IMR-90 (cell line): ENCODE data around the gene NSUN4. TPM values are rescaled to one million over a fixed set of nuclear protein-coding genes. Genes with fewer than 3 reads are reported as not detected.

Source experiments
- ATAC-seq: fragments of 200-7000 bp; cut with Tn5 transposase; 2 replicates; pipeline ENCODE4 v1.9.1; 2020; ENCODE audit warnings: low read depth, mild to moderate bottlenecking, moderate library complexity
- BruUV-seq: library from RNA; stranded (reverse); fragments of 400-500 nt; replicated peaks from 2 replicates; lab custom pipeline; 2021; lab: Mats Ljungman, UMichigan
- CTCF ChIA-PET: fragments of 300-600 bp; formaldehyde crosslinking; extraction: SDS; loops from one replicate; lab custom pipeline; 2021; ENCODE audit warnings: antibody characterized with exemption; lab: Yijun Ruan, JAX
- POLR2A ChIA-PET: fragments of 300-600 bp; sonication (Branson Sonifier 250); formaldehyde crosslinking; loops from one replicate; lab custom pipeline; 2022; ENCODE audit warnings: antibody characterized with exemption; ENCODE audit not compliant: unreplicated experiment; lab: Charles Lee
- DNase-seq: peaks from one replicate; pipeline ENCODE4 v3.0.0; 2013
- H2AFZ ChIP-seq: replicated peaks from 2 replicates; pipeline ENCODE3; 2013; ENCODE audit warnings: low read length, mild to moderate bottlenecking; ENCODE audit not compliant: poor library complexity
- H2AK5ac ChIP-seq: 2 replicates; pipeline ENCODE4 v1.6.1; 2013; ENCODE audit warnings: low read depth, low read length, inconsistent platforms
- H2AK9ac ChIP-seq: replicated peaks from 2 replicates; pipeline ENCODE3; 2013; ENCODE audit warnings: mild to moderate bottlenecking, low read depth, low read length, moderate library complexity; ENCODE audit not compliant: poor library complexity
- H2BK120ac ChIP-seq: 2 replicates; pipeline ENCODE4 v1.6.1; 2013; ENCODE audit warnings: low read depth, low read length, inconsistent platforms
- H2BK15ac ChIP-seq: 3 replicates; pipeline ENCODE4 v1.6.1; 2013; ENCODE audit warnings: low read depth, low read length, inconsistent platforms
- H2BK20ac ChIP-seq: 2 replicates; pipeline ENCODE4 v1.6.1; 2013; ENCODE audit warnings: low read depth, mild to moderate bottlenecking, inconsistent platforms, low read length, moderate library complexity
- H2BK5ac ChIP-seq: 2 replicates; pipeline ENCODE4 v1.6.1; 2013; ENCODE audit warnings: mild to moderate bottlenecking, low read depth, low read length, inconsistent platforms; ENCODE audit not compliant: poor library complexity, severe bottlenecking
- H3K14ac ChIP-seq: replicated peaks from 2 replicates; pipeline ENCODE4 v1.6.1; 2013; ENCODE audit warnings: low read depth, low read length, inconsistent platforms
- H3K18ac ChIP-seq: 2 replicates; pipeline ENCODE4 v1.6.1; 2013; ENCODE audit warnings: low read depth, low read length, control low read depth
- H3K23ac ChIP-seq: 2 replicates; pipeline ENCODE4 v1.6.1; 2013; ENCODE audit warnings: low read depth, low read length, inconsistent platforms
- H3K27ac ChIP-seq: 2 replicates; pipeline ENCODE4 v1.5.1; 2013; ENCODE audit warnings: mild to moderate bottlenecking, control low read depth, low read length; ENCODE audit not compliant: insufficient read depth
- H3K27me3 ChIP-seq: 2 replicates; pipeline ENCODE4 v1.6.1; 2013; ENCODE audit warnings: low read length; ENCODE audit not compliant: control insufficient read depth, insufficient read depth
- H3K36me3 ChIP-seq: 2 replicates; pipeline ENCODE4 v1.6.1; 2013; ENCODE audit warnings: low read length, mixed read lengths; ENCODE audit not compliant: control insufficient read depth, insufficient read depth
- H3K4ac ChIP-seq: 2 replicates; pipeline ENCODE4 v1.6.1; 2013; ENCODE audit warnings: low read depth, low read length, inconsistent platforms
- H3K4me1 ChIP-seq: 2 replicates; pipeline ENCODE4 v1.6.1; 2013; ENCODE audit warnings: low read length, mixed read lengths; ENCODE audit not compliant: control insufficient read depth, insufficient read depth
- H3K4me2 ChIP-seq: 2 replicates; pipeline ENCODE4 v1.6.1; 2013; ENCODE audit warnings: low read depth, mild to moderate bottlenecking, control low read depth, low read length, moderate library complexity
- H3K4me3 ChIP-seq: 2 replicates; pipeline ENCODE4 v1.5.1; 2013; ENCODE audit warnings: low read depth, mild to moderate bottlenecking, control low read depth, low read length, moderate library complexity; ENCODE audit not compliant: insufficient read depth
- H3K56ac ChIP-seq: 2 replicates; pipeline ENCODE4 v1.6.1; 2013; ENCODE audit warnings: low read length, inconsistent platforms; ENCODE audit not compliant: insufficient read depth; ENCODE audit errors: extremely low read depth
- H3K79me1 ChIP-seq, 2 experiments: 2 replicates each; pipeline ENCODE4 v1.6.1; 2013; ENCODE audit warnings: low read length in 2 of 2, inconsistent platforms in 1 of 2, low read depth in 1 of 2
- H3K9ac ChIP-seq: 2 replicates; pipeline ENCODE4 v1.6.1; 2013; ENCODE audit warnings: low read depth, low read length, control low read depth
- H3K9me1 ChIP-seq: 2 replicates; pipeline ENCODE4 v1.6.1; 2013; ENCODE audit warnings: low read length, inconsistent platforms; ENCODE audit not compliant: insufficient read depth
- H3K9me3 ChIP-seq: 2 replicates; pipeline ENCODE4 v1.6.1; 2013; ENCODE audit warnings: low read length; ENCODE audit not compliant: control insufficient read depth, insufficient read depth
- H4K20me1 ChIP-seq: 2 replicates; pipeline ENCODE4 v1.6.1; 2013; ENCODE audit warnings: low read length, inconsistent platforms; ENCODE audit not compliant: insufficient read depth
- H4K5ac ChIP-seq: 2 replicates; pipeline ENCODE4 v1.6.1; 2013; ENCODE audit warnings: mild to moderate bottlenecking, low read depth, low read length, control low read depth
- H4K8ac ChIP-seq, 2 experiments: 2 replicates each; pipeline ENCODE4 v1.6.1; 2013; ENCODE audit warnings: low read depth in 2 of 2, low read length in 2 of 2, control low read depth in 1 of 2, inconsistent platforms in 1 of 2
- H4K91ac ChIP-seq: 2 replicates; pipeline ENCODE4 v1.6.1; 2013; ENCODE audit warnings: low read depth, low read length, inconsistent platforms; ENCODE audit not compliant: insufficient read depth
- BHLHE40 ChIP-seq: fragments of 150-350 bp; IDR thresholded peaks from 2 replicates; pipeline ENCODE4 v1.6.1; 2016; ENCODE audit warnings: mild to moderate bottlenecking, low read depth, low read length
- CEBPB ChIP-seq: IDR thresholded peaks from 2 replicates; pipeline ENCODE4 v1.6.1; 2012; ENCODE audit warnings: low read depth, low read length, improper control_type of control experiment
- CHD1 ChIP-seq: IDR thresholded peaks from 2 replicates; pipeline ENCODE4 v1.6.1; 2012; ENCODE audit warnings: low read depth, low read length, improper control_type of control experiment
- FOS ChIP-seq: fragments of 150-350 bp; IDR thresholded peaks from 2 replicates; pipeline ENCODE4 v1.6.1; 2016; ENCODE audit warnings: low read depth, low read length
- MAZ ChIP-seq: IDR thresholded peaks from 2 replicates; pipeline ENCODE4 v1.6.1; 2012; ENCODE audit warnings: low read depth, mild to moderate bottlenecking, low read length, improper control_type of control experiment, moderate library complexity, borderline replicate concordance
- MXI1 ChIP-seq: IDR thresholded peaks from 2 replicates; pipeline ENCODE4 v1.6.1; 2012; ENCODE audit warnings: low read depth, mild to moderate bottlenecking, low read length, moderate library complexity, borderline replicate concordance
- NFE2L2 ChIP-seq: fragments of 150-350 bp; IDR thresholded peaks from 2 replicates; pipeline ENCODE4 v1.6.1; 2016; ENCODE audit warnings: low read depth, mild to moderate bottlenecking, low read length
- POLR2A ChIP-seq: IDR thresholded peaks from 2 replicates; pipeline ENCODE4 v1.6.1; 2012; ENCODE audit warnings: mild to moderate bottlenecking, low read depth, low read length
- RAD21 ChIP-seq: IDR thresholded peaks from 2 replicates; pipeline ENCODE4 v1.6.1; 2012; ENCODE audit warnings: low read length, improper control_type of control experiment
- RCOR1 ChIP-seq: IDR thresholded peaks from 2 replicates; pipeline ENCODE4 v1.6.1; 2012; ENCODE audit warnings: mild to moderate bottlenecking, low read length, improper control_type of control experiment; ENCODE audit not compliant: insufficient replicate concordance
- RFX5 ChIP-seq: IDR thresholded peaks from 2 replicates; pipeline ENCODE4 v1.8.0; 2012; ENCODE audit warnings: low read depth, mild to moderate bottlenecking, low read length, moderate library complexity
- SMC3 ChIP-seq: fragments of 150-350 bp; IDR thresholded peaks from 2 replicates; pipeline ENCODE4 v1.6.1; 2016; ENCODE audit warnings: low read depth, mild to moderate bottlenecking, antibody characterized with exemption, low read length, moderate library complexity
- WGBS, 2 experiments: methylation state at CpG; one replicate each; pipeline versions ENCODE4 v1.1.5 to v1.1.7; 2013; ENCODE audit warnings: missing lambda C conversion rate in 2 of 2; ENCODE audit not compliant: insufficient read length in 1 of 2; ENCODE audit errors: extremely low coverage in 2 of 2; 5-methylcytosine and 5-hydroxymethylcytosine counted together
- dilution Hi-C: fragments of 300-500 bp; cut with HindIII; formaldehyde crosslinking; loops from one replicate; pipeline ENCODE4 v1.14.3; 2018; ENCODE audit warnings: low sequenced_read_pairs; ENCODE audit not compliant: unreplicated experiment
- in situ Hi-C: fragments of 300-500 bp; cut with MboI; formaldehyde crosslinking; loops from 3 replicates; pipeline ENCODE4 v1.14.3; 2019; ENCODE audit warnings: low sequenced_read_pairs, inconsistent platforms, mixed read lengths
- intact Hi-C: fragments of 100-400 bp; cut with micrococcal nuclease; formaldehyde crosslinking; loops from 2 replicates; pipeline ENCODE4 v1.10.0; 2022
- polyA plus RNA-seq, 3 experiments: library from polyadenylated mRNA; depleted of rRNA; stranded (reverse); fragments of >200 nt; gene quantifications; 2 replicates each; pipeline ENCODE4 v1.2.3, GENCODE V29; 2012; ENCODE audit warnings: low replicate concordance in 1 of 3
- total RNA-seq: library from RNA; depleted of rRNA; stranded (reverse); fragments of >200 nt; gene quantifications from 2 replicates; pipeline ENCODE4 v1.2.3, GENCODE V29; 2012
- TF ChIP-seq, protein P1 (sequence below): fragments of 150-350 bp; IDR thresholded peaks from 2 replicates; pipeline ENCODE4 v1.6.1; 2017; ENCODE audit warnings: mild to moderate bottlenecking, antibody characterized with exemption, low read length, low read depth
- TF ChIP-seq, protein P2 (sequence below): conservative IDR thresholded peaks from 2 replicates; pipeline ENCODE4 v1.5.1; 2012; ENCODE audit warnings: mild to moderate bottlenecking, low read depth, low read length, improper control_type of control experiment
- TF ChIP-seq, protein P3 (sequence below): fragments of 150-350 bp; IDR thresholded peaks from 2 replicates; pipeline ENCODE4 v1.6.1; 2016; ENCODE audit warnings: low read depth, mild to moderate bottlenecking, low read length, moderate library complexity, borderline replicate concordance

The NSUN4 gene
- total and polyA plus RNA-seq, 2 of the 4 experiments (the other 2 are of a cell fraction): 10.9 to 13.0 TPM

DNA sequence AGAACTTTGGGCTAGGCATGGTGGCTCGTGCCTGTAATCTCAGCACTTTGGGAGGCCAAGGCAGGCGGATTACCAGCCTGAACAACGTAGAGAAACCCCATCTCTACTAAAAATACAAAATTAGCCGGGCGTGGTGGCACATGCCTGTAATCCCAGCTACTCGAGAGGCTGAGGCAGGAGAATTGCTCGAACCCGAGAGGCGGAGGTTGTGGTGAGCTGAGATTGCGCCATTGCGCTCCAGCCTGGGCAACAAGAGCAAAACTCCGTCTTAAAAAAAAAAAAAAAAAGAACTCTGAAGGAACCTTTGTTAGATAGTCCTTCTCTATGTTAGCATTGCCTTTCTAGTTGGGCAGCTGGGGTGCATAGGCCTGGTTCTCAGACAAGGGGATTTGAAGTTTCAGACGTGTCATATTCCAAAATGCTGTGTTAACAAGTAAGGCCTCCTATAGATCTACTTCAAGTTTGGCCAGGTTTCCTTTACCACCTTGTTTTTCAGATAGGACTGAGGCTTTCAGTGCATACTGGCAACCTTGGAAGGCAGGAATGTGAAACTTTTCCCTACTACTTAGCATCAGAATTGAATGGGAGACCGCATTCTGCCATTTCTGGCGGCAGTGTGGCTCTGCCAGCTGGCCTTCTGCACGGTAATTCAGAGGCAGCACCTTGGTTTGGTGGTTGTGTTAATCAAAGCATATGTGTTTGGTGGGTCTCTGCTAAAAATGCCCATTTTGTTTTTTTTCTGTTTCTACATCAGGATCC lies 31.0 kb upstream of the NSUN4 start:
- Histone ChIP-seq H4K20me1 (peaks cover 18% of the 10 kb centered on the region), H2BK5ac (no peak overlapping the region), H3K79me1 (peaks cover 12 to 25% of the 10 kb centered on the region in 2 experiments), H2BK20ac (no peak overlapping the region), H4K5ac (no peak overlapping the region), H2BK120ac (no peak overlapping the region), H3K27ac (no peak overlapping the region), H4K91ac (no peak overlapping the region), H3K18ac (no peak overlapping the region), H2BK15ac (no peak overlapping the region), H3K36me3 (peaks cover 41% of the 10 kb centered on the region), H2AK9ac (no peak overlapping the region), H3K4me2 (no peak overlapping the region), H3K56ac (no peak overlapping the region), H2AK5ac (no peak overlapping the region), H4K8ac (no peak overlapping the region), H3K4me1 (no peaks in the 10 kb centered on the region), H3K27me3 (no peaks in the 10 kb centered on the region), H3K14ac (no peak overlapping the region), H3K9me1 (no peaks in the 10 kb centered on the region), H2AFZ (no peak overlapping the region), H3K4ac (no peak overlapping the region), H3K23ac (no peak overlapping the region), H3K4me3 (no peak overlapping the region), H3K9me3 (no peaks in the 10 kb centered on the region), H3K9ac (no peak overlapping the region)
- no TSS peak for BruUV-seq
- intact Hi-C loops (no loop called here), dilution Hi-C loops (no loop called here), in situ Hi-C loops (no loop called here)
- WGBS, 2 experiments: 100% methylated on average over 4 of the region's 16 CpGs; no CpG with 5 or more reads in 1 of the 2 experiments
- CTCF ChIA-PET: interaction anchor here (0.6 kb wide), 1 partner anchor 318 kb away, joined by 3 read pairs; no protein-coding TSS in a partner anchor
- ATAC-seq (no peak), DNase-seq (no peak)
- POLR2A ChIA-PET: no interaction called here
- no peak for TF ChIP-seq MAZ
- no peak for TF ChIP-seq RCOR1
- TF ChIP-seq CHD1: no peak
- no peak for TF ChIP-seq FOS
- no peak for TF ChIP-seq RAD21
- TF ChIP-seq POLR2A: no peak
- TF ChIP-seq, protein P1, sequence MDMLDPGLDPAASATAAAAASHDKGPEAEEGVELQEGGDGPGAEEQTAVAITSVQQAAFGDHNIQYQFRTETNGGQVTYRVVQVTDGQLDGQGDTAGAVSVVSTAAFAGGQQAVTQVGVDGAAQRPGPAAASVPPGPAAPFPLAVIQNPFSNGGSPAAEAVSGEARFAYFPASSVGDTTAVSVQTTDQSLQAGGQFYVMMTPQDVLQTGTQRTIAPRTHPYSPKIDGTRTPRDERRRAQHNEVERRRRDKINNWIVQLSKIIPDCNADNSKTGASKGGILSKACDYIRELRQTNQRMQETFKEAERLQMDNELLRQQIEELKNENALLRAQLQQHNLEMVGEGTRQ: no peak
- no peak for TF ChIP-seq MXI1
- no peak for TF ChIP-seq CEBPB
- TF ChIP-seq BHLHE40: no peak
- no peak for TF ChIP-seq RFX5
- TF ChIP-seq, protein P2, sequence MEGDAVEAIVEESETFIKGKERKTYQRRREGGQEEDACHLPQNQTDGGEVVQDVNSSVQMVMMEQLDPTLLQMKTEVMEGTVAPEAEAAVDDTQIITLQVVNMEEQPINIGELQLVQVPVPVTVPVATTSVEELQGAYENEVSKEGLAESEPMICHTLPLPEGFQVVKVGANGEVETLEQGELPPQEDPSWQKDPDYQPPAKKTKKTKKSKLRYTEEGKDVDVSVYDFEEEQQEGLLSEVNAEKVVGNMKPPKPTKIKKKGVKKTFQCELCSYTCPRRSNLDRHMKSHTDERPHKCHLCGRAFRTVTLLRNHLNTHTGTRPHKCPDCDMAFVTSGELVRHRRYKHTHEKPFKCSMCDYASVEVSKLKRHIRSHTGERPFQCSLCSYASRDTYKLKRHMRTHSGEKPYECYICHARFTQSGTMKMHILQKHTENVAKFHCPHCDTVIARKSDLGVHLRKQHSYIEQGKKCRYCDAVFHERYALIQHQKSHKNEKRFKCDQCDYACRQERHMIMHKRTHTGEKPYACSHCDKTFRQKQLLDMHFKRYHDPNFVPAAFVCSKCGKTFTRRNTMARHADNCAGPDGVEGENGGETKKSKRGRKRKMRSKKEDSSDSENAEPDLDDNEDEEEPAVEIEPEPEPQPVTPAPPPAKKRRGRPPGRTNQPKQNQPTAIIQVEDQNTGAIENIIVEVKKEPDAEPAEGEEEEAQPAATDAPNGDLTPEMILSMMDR: no peak
- TF ChIP-seq NFE2L2: no peak
- TF ChIP-seq, protein P3, sequence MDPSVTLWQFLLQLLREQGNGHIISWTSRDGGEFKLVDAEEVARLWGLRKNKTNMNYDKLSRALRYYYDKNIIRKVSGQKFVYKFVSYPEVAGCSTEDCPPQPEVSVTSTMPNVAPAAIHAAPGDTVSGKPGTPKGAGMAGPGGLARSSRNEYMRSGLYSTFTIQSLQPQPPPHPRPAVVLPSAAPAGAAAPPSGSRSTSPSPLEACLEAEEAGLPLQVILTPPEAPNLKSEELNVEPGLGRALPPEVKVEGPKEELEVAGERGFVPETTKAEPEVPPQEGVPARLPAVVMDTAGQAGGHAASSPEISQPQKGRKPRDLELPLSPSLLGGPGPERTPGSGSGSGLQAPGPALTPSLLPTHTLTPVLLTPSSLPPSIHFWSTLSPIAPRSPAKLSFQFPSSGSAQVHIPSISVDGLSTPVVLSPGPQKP: no peak
- TF ChIP-seq SMC3: no peak
